Ecto neural progenitor cell (in vitro differentiated cells): ENCODE results near the gene PER2.
A peak's percentile ranks its signal among the peaks of the same experiment; 100 is the strongest.

ENCODE experiments used
- DNase-seq: peaks from one replicate; pipeline ENCODE4 v3.0.0-alpha.2; 2018; ENCODE audit warnings: low spot score

Gene PER2

DNA sequence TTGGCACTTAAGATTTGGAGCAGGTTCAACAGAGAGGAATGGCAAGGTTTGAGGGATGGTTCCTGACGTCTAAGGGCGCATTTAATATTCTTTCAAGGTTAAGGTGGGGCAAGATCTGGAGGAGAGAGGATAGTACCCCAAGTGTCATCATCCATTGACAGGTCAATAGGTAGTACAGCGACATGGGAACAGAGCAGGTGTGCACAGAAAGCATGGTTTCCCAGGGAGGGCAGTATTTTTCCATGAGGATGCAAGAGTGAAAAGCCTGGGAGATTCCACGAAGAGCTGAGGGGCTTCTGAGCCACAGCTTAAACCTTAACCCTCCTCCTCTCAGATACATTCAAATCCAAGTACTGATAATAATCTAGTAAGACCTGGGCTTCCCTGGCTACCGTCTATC is 57.7 kb downstream of the PER2 start:
- DNase-seq: no peak

DNA sequence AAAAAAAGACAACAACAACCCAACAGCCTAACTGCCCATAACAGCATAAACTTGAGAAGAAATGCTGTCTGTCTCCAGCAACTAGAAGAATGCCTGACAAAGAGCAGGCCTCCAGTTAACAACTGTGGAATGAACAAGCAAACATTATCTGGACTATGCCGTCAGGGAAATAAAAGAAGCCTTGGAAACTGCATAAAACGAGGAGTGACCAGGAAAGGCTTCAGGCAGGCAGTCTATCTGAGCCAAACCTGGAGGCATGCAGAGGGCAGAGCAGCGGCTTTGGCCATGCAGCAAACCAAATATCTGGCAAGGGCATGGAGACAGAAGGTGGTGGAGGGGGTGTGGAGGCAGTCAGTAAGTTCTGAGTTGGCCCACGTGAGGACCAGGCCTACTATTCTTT is 59.7 kb downstream of the PER2 start:
- no peak for DNase-seq

DNA sequence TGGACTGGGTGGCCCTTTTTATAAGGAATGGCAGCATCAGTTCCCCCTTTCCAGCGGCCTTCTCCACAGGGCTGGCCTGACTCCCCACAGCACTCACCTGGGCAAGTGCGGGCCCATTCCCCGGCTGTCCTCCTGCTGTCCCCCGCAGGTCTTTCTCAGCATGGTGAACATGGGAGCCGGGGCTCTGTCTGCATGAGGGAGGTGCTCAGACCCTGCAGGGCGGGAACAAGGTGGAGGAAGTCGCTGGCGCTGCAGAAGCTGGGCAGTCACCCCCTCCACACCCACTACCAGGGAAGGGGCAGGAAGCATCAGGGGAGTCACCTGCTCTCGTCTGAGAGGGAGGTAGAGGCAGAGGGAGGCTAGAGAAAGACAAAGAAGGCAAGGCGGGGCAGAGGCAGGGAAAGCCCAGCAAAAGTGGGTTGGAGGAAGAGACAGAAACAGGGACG is 60.8 kb downstream of the PER2 start:
- no peak for DNase-seq

DNA sequence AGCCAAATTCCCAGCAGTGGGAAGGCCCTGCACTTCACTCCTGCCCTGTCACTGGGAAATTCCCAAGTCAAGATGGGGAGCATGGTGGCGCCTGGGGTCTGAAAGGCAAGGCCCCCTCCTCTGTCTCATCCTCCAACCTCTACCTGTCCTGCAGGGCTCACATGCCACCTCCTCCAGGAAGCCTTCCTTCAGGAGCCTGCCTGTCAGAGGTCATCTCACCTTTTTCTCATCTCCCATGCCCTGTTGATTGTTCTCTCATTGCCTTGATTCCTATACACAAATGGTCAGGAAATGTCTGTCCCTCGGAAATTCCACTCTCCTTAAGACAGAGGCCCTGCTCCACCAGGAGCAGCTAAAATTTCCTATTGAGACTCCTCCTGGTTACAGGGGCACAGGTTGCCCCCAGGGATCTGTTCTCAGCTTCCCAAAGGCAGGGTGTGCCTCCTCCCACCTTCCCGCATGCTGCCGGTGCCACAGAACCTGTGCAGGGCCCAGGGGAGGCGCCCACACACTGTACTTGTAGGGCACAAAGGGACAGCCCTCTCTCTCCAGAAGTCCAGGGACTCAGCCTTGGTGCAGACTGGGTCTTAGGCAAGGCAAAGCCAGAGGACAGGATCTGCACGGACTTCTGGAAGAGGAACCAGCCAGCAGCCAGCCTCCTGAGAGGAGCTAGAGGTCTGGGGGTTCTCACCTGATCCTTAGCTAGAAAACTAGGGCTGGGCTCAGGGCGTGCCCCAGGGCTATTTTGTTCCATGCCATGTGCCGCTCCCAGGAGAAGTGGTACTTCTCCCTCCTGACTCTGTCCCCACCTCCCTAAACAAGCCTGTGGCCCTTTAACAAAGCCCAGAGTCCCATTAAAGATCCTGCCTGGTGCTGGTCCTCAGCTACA is 61.5 kb downstream of the PER2 start:
- no peak for DNase-seq

DNA sequence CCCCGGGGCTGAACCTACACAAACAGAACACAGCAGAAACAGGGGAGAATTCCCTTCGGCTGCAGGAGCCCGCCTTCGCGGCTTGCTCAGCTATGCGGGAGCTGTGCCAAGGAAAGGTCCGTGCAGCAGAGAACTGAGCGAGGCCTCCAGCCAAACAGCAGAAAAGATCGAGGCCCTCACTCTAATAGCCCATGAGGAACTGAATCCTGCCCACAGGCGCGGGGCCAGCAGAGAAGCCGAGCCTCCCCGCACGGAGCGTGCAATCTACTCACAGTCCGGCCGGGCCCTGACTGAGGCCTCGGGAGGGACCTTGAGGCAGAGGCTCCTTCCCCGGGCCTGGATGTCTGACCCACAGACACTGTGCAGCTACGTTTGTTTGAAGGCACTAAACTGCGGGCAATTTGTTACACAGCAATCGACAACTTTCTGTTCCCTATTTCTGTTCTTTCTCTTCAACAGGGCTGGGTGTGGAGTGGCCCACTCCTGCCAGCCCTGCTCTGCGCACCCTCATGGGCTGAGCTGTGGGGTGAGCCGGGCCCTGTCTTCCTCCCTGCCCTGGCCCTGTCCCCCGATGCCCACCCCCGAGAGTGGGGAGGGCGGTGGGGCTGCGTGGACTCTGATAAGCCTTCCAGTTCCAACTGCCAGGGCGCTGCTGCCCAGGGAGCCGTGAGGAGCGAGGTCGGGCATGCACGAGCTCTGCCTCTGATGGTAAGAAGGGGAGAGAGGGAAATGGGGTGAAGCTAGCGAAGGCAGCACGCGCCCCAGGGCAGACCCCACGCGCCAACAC is 62.3 kb downstream of the PER2 start:
- no peak for DNase-seq

DNA sequence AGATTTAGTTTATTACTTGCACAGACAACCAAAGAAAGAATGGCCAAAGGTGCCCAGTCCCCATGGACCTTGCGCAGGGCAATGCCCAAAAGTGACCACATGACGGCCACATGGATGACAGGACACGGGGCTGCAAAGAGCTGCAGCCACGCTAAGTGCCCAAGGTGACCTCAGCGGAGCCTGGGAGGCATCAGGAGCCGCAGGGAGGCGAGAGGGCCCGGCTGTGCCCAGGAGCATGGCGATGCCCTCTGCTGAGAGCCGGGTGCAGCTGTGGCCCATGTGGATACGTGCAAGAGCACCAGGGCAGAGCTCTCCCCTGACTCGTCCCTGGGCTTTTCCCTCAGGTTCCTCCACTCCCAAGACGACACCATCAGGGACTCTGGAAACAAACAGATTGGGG is 63.3 kb downstream of the PER2 start:
- DNase-seq: no peak

DNA sequence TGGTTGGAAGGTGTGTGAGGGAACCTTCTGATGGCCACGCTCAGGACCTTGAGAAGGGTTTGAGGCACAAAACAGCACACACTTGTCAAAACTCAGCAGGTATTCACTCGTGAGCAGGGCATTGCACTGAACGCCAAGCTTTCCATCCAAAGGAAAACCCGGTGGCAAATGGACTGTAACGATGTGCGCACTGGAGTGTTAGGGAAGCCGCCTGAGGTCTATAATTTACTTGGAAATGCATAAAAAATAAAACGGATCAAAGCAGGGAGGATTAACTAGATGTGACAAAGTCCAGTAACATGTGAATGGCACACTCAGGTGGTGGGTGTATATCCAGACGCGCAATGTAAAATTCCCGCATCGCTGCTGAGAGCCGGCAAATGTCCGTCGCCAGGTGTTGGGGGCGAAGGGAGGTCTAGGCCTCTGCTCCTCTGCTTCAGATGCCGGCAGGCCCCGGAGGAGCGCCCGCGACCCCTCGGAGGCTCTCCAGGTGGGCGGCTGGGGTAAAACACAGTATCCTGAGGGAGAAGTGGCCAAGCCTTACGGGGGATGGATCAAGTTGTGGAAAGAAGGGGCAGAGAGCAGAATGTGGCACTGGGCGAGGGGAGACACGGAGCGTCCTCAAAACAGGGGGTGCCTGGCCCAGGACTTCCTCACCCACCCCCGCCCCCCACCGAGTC is 63.9 kb downstream of the PER2 start:
- no peak for DNase-seq

DNA sequence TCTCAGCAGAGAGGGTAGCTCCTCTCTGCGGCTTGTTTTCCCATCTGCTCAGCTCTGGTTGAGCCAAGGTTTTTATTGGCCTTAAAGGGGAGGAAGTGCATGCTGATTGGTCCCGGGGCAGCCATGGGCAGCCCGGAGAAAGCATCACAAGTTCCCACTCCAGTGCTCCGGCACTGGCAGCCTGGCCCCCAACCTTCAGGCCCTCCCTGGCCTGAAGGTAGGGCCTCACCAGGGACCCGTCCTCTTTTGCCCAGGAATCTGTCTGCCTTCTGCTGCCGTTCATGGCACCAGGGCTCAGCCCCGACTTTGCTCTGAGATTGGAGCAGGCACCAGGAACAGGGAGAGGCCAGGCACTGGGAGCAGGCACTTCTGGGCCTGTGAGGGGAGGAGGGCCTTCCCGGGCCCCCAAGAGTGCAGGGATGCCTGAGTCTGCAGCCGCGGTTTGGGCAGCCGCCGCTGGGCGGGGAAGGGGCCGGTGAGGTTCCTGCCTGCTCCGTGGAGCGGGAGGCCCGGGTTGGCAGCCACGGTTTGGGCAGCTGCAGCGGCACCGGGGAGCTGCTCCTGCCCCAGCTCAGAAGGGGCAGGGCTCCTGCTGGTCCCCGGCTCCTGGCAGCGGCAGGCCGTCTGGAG is 67.4 kb downstream of the PER2 start:
- no peak for DNase-seq

DNA sequence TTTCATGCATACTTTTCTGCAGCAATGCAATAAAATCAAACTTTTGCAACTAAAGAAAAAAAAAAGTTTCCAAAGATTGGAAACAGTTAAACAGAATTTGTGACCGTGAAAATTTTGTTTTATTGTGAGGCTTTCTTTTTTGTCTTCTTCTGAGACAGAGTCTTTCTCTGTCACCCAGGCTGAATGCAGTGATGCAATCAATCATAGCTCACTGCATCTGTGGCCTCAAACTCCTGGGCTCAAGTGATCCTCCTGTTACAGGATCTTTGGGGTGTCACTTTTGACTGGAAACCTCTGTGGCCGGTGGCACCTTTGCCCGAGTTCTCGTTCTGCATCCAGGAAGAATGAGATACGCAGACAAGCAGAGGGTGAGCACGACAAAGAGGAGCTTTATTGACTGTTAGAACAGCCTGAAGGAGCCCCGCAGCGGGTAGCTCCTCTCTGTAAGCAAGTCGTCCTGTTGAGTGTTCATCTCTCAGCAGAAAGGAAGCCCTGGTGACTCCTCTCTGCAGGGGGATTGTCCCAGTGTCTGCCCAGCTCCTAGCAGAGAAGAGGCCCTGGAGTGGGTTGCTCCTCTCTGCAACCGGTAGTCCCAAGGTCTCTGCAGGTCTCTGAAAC is 68.0 kb downstream of the PER2 start:
- no peak for DNase-seq

DNA sequence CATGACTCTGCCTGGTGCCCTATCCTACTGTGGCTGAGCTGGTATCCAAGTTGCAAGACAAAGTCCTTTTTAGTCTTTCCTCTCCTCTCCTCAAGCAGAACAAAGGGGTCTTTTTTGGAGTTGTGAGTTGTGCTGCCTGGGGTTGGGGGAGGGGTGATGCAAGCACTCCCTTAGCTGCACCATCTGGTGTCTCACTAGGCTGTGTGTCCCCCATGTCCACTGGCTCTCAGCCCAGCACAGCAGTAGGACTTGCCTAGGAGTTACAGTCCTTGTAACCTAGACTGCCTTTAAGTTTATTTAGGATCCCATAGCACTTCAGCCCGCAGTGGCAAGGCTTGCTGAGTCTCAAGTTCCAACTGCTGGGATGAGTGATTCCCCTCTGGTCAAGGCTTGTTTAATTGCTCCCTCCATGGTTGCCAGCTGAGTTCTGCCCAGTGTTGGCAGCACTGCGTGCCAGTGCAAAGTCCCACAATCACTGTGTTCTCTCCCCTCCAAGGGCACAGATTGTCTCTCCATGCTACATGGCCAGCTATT is 71.7 kb downstream of the PER2 start:
- DNase-seq: no peak

DNA sequence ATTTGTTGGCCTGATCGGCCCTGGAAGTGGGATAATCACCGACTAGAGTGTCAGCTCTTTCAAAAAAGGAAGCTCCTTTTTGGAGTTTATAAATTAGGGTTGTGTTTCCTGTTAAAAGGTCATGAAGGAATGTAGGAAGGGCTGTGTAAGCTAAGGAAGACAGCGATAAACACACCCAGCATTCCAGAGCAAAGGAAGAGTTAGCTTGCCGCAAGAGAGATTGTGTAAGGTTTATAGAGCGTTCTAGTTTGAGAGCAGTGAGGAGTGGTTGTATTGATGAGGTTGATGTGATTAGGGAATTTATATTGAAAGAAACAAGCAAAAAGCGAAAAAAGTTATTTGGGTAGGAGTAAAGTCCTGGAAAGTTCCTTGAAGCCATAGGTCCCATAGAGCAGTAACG is 81.4 kb downstream of the PER2 start:
- no peak for DNase-seq

DNA sequence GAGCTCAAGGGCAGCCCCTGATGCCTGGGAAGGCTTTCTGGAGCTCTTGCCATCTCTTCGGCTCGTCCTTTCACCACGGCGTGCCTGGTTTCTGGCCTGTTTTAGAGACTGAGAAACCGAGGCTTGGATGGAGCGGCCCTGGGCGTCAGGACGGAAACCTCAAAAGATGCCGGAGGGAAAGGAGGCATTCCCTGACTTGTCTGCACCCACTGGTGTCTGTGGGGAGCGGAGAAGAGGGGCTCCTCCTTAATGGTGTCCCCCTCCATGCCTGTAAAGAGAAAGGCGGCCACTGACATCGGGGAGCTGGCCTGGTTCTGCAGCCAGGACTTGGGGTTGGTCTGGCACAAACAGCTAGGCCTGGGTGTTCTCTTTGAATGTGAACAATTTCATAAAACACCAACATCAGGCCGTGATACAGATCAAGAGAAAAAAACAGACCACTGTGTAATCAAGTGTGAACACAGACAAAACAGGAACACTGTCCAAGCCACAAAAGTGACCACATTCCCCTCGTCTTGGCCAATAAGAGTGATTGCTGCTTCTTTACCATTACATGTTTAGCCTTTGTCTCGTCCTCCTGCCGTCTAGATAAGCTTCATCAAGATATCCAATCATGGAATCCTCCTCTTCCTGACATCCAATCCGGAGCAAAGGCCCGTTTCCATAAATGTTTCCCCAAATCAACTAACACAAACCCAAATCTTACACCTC is 84.3 kb downstream of the PER2 start:
- DNase-seq: no peak

DNA sequence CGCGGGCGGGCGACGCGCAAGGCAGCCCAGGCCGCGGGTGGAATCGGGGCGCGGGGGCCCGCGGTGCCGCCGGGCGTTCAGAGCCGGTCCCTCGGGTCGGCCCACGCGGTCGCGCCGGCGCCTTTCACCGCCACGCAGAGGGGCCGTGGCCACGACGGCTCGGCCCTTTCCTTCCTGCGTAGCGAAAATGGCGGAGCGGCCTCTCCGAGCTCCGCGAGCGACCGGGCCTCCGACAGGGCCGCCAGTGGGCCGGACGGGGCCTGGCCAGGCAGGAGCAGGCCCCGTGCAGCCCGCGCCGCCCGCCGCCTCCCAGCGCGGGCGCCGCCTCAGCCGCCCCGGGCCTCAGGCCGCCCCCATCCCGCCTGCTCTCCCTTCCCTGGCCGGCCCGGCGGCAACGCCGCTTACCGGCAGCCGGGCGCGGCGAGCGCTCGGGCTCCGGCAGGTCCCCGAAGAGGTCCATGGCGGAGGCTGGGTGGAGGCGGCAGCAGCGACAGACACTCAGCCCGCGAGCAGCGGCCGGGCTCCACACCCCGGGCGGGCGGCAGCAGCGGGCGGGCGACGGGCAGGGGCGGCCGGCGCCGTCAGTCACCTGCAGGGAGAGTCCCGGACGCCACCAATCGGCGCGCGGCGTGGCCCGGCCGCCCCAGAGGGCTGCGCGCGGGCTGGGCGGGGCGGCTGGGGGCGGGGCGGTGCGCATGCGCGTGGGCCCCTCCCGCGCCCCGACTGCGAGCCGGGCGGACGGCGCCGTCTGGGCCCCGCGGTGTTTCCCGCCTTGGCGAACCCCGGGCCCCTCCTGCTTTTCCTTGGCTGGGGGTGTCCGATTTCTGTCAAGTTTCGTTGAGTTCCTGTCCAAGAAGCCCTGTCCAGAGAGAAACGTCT is 85.1 kb downstream of the PER2 start, which contains the start of gene ILKAP:
ILKAP (minus strand) TSS at position 602 of the 879 bp plus-strand sequence; CDS start at position 460, 142 bp downstream.
- DNase-seq: peak; percentile 91

DNA sequence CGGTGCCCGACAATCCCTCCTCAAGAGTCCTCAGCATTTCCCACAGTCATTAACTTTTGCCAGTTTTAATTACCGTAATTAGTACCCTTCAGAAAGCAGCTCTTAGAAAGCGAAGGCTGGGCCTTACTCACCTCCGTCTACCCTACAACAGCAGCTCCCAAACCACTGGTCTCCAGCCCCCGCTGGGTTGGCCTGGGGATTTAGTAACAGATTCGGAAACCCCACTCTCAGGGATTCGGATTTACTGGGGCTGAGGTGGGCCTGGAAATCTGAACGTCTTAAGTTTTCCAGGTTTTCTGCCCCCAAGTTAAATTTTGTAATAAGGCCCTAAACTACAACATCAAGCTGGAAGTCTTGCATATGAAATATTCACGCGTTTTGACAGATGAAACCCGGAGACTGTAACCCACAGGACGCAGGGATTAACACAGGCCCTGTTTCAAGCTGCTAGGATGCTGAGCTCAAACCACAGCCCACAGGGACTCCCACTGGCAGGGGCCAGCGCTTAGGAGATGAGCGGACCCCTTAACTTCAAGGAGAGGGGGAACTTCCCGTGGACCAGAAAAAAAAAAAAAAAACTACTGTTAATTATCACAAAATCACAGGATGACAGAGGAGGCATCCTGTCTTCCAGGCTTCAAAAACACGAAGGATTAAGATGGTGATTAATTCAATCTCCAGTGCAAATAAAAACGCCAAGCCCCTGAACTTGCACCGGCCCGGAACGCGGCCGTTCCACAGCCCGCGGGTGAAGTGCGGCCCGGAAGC is 85.9 kb downstream of the PER2 start:
- no peak for DNase-seq
